ENCODE results near the gene SETD4. TPM values are rescaled to one million over a fixed set of nuclear protein-coding genes. Genes with fewer than 3 reads are reported as not detected.
A peak's percentile ranks its signal among the peaks of the same experiment; 100 is the strongest.

Gene SETD4
- total RNA-seq, 1 donor from 2014 or later = 45.8 TPM

DNA sequence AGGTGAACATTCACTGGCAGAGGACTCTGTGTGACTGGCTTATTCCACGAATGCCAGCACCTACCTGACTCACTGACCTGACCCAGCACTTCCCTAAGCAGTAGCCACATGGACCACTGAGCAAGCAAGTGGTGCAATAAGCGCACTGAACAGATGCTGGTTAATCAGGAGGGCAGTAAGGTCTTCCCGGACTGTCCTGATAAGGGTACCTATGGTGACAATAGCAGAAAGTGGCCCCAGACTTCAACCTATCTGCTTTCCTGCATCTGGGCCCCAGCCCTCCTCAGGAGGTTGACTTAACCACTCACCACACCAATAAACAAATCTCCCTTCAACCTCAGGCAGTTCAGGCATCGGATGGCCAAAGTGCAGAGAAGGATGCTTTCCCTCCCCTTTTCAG, 65.7 kb downstream of the SETD4 start:
- Mint-ChIP-seq H3K4me3 (ENCODE audit: low read depth) (no peak overlapping the region), H3K27me3 (peaks cover 11% of the 10 kb centered on the region), H3K4me1 (ENCODE audit: low read depth) (peaks cover 6% of the 10 kb centered on the region), H3K36me3 (ENCODE audit: insufficient read depth) (no peaks in the 10 kb centered on the region), H3K27ac (no peak overlapping the region), H3K9me3 (ENCODE audit: low read depth) (no peaks in the 10 kb centered on the region)
- TF ChIP-seq, protein P1, sequence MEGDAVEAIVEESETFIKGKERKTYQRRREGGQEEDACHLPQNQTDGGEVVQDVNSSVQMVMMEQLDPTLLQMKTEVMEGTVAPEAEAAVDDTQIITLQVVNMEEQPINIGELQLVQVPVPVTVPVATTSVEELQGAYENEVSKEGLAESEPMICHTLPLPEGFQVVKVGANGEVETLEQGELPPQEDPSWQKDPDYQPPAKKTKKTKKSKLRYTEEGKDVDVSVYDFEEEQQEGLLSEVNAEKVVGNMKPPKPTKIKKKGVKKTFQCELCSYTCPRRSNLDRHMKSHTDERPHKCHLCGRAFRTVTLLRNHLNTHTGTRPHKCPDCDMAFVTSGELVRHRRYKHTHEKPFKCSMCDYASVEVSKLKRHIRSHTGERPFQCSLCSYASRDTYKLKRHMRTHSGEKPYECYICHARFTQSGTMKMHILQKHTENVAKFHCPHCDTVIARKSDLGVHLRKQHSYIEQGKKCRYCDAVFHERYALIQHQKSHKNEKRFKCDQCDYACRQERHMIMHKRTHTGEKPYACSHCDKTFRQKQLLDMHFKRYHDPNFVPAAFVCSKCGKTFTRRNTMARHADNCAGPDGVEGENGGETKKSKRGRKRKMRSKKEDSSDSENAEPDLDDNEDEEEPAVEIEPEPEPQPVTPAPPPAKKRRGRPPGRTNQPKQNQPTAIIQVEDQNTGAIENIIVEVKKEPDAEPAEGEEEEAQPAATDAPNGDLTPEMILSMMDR (IDR thresholded peaks at IDR 0.05; ENCODE audit: unreplicated experiment) = no peak
- DNase-seq (ENCODE audit: low spot score, unreplicated experiment) = no peak

DNA sequence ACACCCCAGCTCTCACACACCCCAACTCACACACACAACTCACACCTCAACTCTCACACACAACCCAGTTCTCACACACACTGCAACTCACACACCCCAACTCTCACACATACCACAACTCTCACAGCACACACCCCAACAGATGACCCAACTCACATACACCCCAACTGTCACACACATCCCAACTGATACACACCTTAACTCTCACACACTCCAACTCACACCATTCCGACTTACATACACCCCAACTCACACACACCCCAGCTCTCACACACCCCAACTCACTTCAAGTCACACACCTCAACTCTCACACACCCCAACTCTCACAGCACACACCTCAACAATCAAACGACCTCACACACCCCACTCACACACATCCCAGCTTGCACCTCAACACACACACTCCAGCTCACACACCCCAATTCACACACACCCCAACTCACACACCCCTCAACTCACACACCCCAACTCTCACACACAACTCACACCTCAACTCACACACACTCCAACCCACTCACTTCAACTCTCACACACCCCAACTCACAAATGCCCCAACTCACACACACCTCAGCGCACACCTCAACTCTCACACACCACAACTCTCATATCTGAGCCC, 66.3 kb downstream of the SETD4 start:
- Mint-ChIP-seq H3K4me1 (ENCODE audit: low read depth) (peaks cover 13% of the 10 kb centered on the region), H3K27ac (no peak overlapping the region), H3K9me3 (ENCODE audit: low read depth) (no peaks in the 10 kb centered on the region), H3K27me3 (peaks cover 11% of the 10 kb centered on the region), H3K4me3 (ENCODE audit: low read depth) (no peak overlapping the region), H3K36me3 (ENCODE audit: insufficient read depth) (no peaks in the 10 kb centered on the region)
- TF ChIP-seq, protein P1 (IDR thresholded peaks at IDR 0.05; ENCODE audit: unreplicated experiment) = no peak
- no peak for DNase-seq (ENCODE audit: low spot score, unreplicated experiment)

DNA sequence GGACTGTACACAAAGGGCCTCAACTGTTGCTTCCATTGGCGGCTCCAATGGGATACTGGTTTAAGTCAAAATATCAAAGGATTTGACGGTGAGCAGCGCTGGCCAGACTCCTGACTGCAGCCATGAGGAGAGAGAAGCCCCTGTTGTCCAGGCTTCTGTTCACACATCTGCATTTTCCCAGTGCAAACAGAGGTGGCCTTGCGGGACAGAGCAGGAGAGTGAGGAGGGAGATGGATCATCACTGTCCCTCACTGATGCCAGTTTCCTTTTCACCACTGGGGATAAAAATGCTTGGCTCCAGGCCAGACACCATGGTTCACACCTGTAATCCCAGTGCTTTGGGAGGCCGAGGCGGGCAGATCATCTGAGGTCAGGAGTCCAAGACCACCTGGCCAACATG, 69.2 kb downstream of the SETD4 start:
- Mint-ChIP-seq H3K36me3 (ENCODE audit: insufficient read depth) (no peaks in the 10 kb centered on the region), H3K9me3 (ENCODE audit: low read depth) (no peaks in the 10 kb centered on the region), H3K27me3 (peaks cover 6% of the 10 kb centered on the region), H3K27ac (no peak overlapping the region), H3K4me1 (ENCODE audit: low read depth) (peaks cover 32% of the 10 kb centered on the region), H3K4me3 (ENCODE audit: low read depth) (no peak overlapping the region)
- TF ChIP-seq, protein P1 (IDR thresholded peaks at IDR 0.05; ENCODE audit: unreplicated experiment) = no peak
- no peak for DNase-seq (ENCODE audit: low spot score, unreplicated experiment)

DNA sequence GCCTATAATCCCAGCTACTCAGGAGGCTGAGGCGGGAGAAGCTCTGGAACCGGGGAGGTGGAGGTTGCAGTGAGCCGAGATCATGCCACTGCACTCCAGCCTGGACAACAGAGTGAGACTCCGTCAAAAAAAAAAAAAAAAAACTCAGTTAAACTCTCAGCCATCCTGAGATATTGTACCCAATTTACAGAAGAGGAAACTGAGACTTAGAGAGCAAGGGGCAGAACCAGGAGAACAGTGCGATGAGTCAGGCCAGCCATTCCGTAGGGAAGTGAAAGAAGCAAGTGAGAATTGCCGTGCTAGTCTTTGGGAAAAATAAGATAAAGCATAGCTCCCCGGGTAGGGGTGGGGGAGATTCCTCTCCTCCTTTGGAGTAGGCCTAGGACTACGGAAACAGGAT, 69.7 kb downstream of the SETD4 start:
- no peaks in the 10 kb centered on the region for H3K36me3 Mint-ChIP-seq (ENCODE audit: insufficient read depth)
- H3K4me1 Mint-ChIP-seq (ENCODE audit: low read depth) = peaks cover 33% of the 10 kb centered on the region
- no peak overlapping the region for H3K27ac Mint-ChIP-seq
- no peak for DNase-seq (ENCODE audit: low spot score, unreplicated experiment)
- H3K4me3 Mint-ChIP-seq (ENCODE audit: low read depth) = no peak overlapping the region
- peaks cover 6% of the 10 kb centered on the region for H3K27me3 Mint-ChIP-seq
- no peaks in the 10 kb centered on the region for H3K9me3 Mint-ChIP-seq (ENCODE audit: low read depth)
- TF ChIP-seq, protein P1 (IDR thresholded peaks at IDR 0.05; ENCODE audit: unreplicated experiment) = no peak

DNA sequence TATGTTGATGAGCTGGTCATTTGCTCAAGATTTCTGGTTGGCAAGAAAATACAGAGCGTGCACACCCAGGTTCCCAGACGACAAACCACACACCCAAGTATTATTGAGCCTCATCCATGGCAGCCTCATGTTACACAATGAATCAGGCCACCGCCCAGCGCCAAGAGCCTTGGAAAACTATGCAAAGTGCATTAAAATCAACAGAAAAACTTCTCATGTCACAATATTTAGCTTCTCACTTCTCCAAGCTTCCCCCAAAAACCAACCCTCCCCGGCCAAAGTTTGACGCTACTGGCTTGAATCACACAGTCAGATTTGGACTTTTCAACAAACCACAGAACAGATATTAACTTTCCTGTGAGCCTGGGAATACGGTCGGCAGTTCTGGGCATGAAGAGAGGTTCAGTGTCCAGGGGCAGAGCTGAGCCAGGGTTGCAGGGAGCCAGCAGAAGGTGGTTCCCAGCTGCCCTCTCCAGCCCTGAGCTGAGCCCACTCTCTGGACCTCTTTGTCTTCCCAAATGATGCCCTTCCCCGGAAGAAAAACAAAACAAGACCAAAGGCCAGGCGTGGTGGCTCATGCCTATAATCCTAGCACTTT, 71.1 kb downstream of the SETD4 start:
- TF ChIP-seq, protein P1 (IDR thresholded peaks at IDR 0.05; ENCODE audit: unreplicated experiment) = no peak
- H3K36me3 Mint-ChIP-seq (ENCODE audit: insufficient read depth) = no peaks in the 10 kb centered on the region
- no peak overlapping the region for H3K4me3 Mint-ChIP-seq (ENCODE audit: low read depth)
- no peak for DNase-seq (ENCODE audit: low spot score, unreplicated experiment)
- H3K4me1 Mint-ChIP-seq (ENCODE audit: low read depth) = peaks cover 44% of the 10 kb centered on the region
- H3K27me3 Mint-ChIP-seq = peaks cover 6% of the 10 kb centered on the region
- H3K9me3 Mint-ChIP-seq (ENCODE audit: low read depth) = no peaks in the 10 kb centered on the region
- H3K27ac Mint-ChIP-seq = peak overlapping the region; percentile 87

All from progenitor cell of endocrine pancreas (in vitro differentiated cells).